Measurements from ENCODE around the gene MYO6.
A peak's percentile ranks its signal among the peaks of the same experiment; 100 is the strongest.
"Not testable (repeated sequence)": the region's sequence is repeated elsewhere in the genome, so short reads cannot be mapped to it uniquely, and the experiment has no call there.

Gene MYO6

DNA sequence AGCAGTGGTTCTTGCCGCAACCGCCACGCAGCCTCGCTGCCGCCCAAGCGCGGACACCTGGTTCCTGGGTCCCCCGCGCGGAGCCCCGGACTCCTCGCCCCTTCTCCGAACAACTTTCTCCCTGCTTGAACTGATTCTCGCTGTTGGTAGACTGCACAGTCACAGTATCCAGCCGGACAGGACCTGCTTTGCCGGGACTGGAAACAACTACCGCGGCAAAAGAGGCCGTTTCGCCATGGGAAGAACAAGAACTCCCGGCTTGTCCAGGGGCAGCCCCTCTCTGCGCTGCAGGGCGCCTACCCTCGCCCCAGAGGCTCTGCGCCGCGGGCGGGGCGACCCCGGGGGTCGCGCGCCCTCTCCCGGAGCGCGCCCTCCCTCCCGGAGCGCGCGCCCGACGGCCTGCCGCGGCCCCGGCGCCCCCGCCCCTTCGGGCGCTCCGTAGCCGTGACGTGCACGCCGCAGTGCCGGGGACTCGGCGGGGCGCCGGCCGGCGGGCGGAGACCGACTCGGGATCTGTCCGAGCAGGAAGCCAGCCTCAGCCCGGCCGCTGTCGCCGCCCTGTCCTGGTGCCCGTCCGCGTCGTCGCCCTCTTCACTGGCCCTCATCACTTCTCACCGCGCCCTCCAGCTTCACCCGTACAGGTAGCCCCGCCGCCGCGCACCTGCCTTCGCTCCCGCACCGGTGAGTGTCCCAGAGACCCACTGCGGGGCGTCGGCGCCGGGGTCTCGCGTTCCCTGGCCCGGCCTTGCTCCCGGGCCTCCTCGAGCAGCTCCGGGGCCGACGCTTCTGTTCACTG lies at the start of gene MYO6:
Gene MYO6, plus strand, starts transcription at position 497 of the 796 bp plus-strand sequence. CDS start 68,309 bp downstream, outside the sequence.
- H3K9ac ChIP-seq (ENCODE audit: low read depth, low read length): peak within 1 kb of the TSS; percentile 93
- H3K9me3 ChIP-seq (ENCODE audit: control insufficient read depth, insufficient read depth, low read length): no peaks in the 10 kb centered on the region
- H3K36me3 ChIP-seq (ENCODE audit: control insufficient read depth, insufficient read depth, low read length): no peaks in the 10 kb centered on the region
- no peaks in the 10 kb centered on the region for H3K27me3 ChIP-seq (ENCODE audit: control insufficient read depth, insufficient read depth, low read length)
- 0 out of 2 replicates have a peak, but pooled peaks cover 3% of the 10 kb centered on the region for H3K4me1 ChIP-seq (ENCODE audit: control insufficient read depth, insufficient read depth, low read length)
- peak within 1 kb of the TSS; percentile 86 for H3K4me3 ChIP-seq (ENCODE audit: low read depth, low read length)
- peak within 1 kb of the TSS; percentile 92 for H3K27ac ChIP-seq (ENCODE audit: low read depth, low read length)

GRCh38 chr6:75708334-75708733 lies 40.7 kb upstream of the MYO6 start:
- not testable (repeated sequence) for H3K4me1 ChIP-seq (ENCODE audit: control insufficient read depth, insufficient read depth, low read length); H3K27me3 ChIP-seq (ENCODE audit: control insufficient read depth, insufficient read depth, low read length); H3K4me3 ChIP-seq (ENCODE audit: low read depth, low read length); H3K9ac ChIP-seq (ENCODE audit: low read depth, low read length); H3K9me3 ChIP-seq (ENCODE audit: control insufficient read depth, insufficient read depth, low read length); H3K27ac ChIP-seq (ENCODE audit: low read depth, low read length)
- peaks cover 74% of the 10 kb centered on the region for H3K36me3 ChIP-seq (ENCODE audit: control insufficient read depth, insufficient read depth, low read length)

GRCh38 chr6:75711173-75711572 lies 37.9 kb upstream of the MYO6 start:
- Histone ChIP-seq H3K36me3 (ENCODE audit: control insufficient read depth, insufficient read depth, low read length) (peaks cover 90% of the 10 kb centered on the region), H3K4me1 (ENCODE audit: control insufficient read depth, insufficient read depth, low read length) (no peaks in the 10 kb centered on the region), H3K4me3 (ENCODE audit: low read depth, low read length) (no peak overlapping the region), H3K9me3 (ENCODE audit: control insufficient read depth, insufficient read depth, low read length) (no peaks in the 10 kb centered on the region), H3K9ac (ENCODE audit: low read depth, low read length) (no peak overlapping the region), H3K27me3 (ENCODE audit: control insufficient read depth, insufficient read depth, low read length) (no peaks in the 10 kb centered on the region), H3K27ac (ENCODE audit: low read depth, low read length) (no peak overlapping the region)

- Histone ChIP-seq H3K9ac (ENCODE audit: low read depth, low read length) (no peak overlapping the region), H3K4me3 (ENCODE audit: low read depth, low read length) (no peak overlapping the region), H3K4me1 (ENCODE audit: control insufficient read depth, insufficient read depth, low read length) (no peaks in the 10 kb centered on the region), H3K27ac (ENCODE audit: low read depth, low read length) (peak overlapping the region; percentile 14), H3K9me3 (ENCODE audit: control insufficient read depth, insufficient read depth, low read length) (no peaks in the 10 kb centered on the region), H3K27me3 (ENCODE audit: control insufficient read depth, insufficient read depth, low read length) (no peaks in the 10 kb centered on the region), H3K36me3 (ENCODE audit: control insufficient read depth, insufficient read depth, low read length) (peaks cover 28% of the 10 kb centered on the region)
Measured at GRCh38 chr6:75719133-75719532, 29.9 kb upstream of the MYO6 start.

GRCh38 chr6:75723382-75723781 lies 25.7 kb upstream of the MYO6 start:
- Histone ChIP-seq H3K36me3 (ENCODE audit: control insufficient read depth, insufficient read depth, low read length) (no peaks in the 10 kb centered on the region), H3K27ac (ENCODE audit: low read depth, low read length) (no peak overlapping the region), H3K9ac (ENCODE audit: low read depth, low read length) (no peak overlapping the region), H3K9me3 (ENCODE audit: control insufficient read depth, insufficient read depth, low read length) (no peaks in the 10 kb centered on the region), H3K4me1 (ENCODE audit: control insufficient read depth, insufficient read depth, low read length) (no peaks in the 10 kb centered on the region), H3K4me3 (ENCODE audit: low read depth, low read length) (no peak overlapping the region), H3K27me3 (ENCODE audit: control insufficient read depth, insufficient read depth, low read length) (no peaks in the 10 kb centered on the region)

- Histone ChIP-seq H3K9ac (ENCODE audit: low read depth, low read length) (no peak overlapping the region), H3K4me1 (ENCODE audit: control insufficient read depth, insufficient read depth, low read length) (no peaks in the 10 kb centered on the region), H3K4me3 (ENCODE audit: low read depth, low read length) (no peak overlapping the region), H3K9me3 (ENCODE audit: control insufficient read depth, insufficient read depth, low read length) (no peaks in the 10 kb centered on the region), H3K36me3 (ENCODE audit: control insufficient read depth, insufficient read depth, low read length) (no peaks in the 10 kb centered on the region), H3K27me3 (ENCODE audit: control insufficient read depth, insufficient read depth, low read length) (no peaks in the 10 kb centered on the region), H3K27ac (ENCODE audit: low read depth, low read length) (no peak overlapping the region)
Measured at GRCh38 chr6:75727206-75727605, 21.8 kb upstream of the MYO6 start.

DNA sequence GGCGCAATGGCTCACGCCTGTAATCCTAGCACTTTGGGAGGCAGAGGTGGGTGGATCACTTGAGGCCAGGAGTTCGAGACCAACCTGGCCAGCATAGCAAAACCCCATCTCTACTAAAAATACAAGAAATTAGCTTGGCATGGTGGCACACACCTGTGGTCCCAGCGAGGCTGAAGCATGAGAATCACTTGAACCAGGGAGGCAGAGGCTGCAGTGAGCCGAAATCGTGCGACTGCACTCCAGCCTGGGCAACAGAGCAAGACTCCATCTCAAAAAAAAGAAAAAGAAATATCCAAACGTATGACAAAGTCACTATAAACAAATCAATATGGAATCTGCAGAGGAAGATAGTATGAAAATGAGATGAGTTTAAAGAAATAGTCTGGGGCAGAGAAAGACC lies 18.0 kb upstream of the MYO6 start:
- not testable (repeated sequence) for H3K9ac ChIP-seq (ENCODE audit: low read depth, low read length); H3K36me3 ChIP-seq (ENCODE audit: control insufficient read depth, insufficient read depth, low read length); H3K27me3 ChIP-seq (ENCODE audit: control insufficient read depth, insufficient read depth, low read length); H3K4me1 ChIP-seq (ENCODE audit: control insufficient read depth, insufficient read depth, low read length); H3K4me3 ChIP-seq (ENCODE audit: low read depth, low read length); H3K9me3 ChIP-seq (ENCODE audit: control insufficient read depth, insufficient read depth, low read length); H3K27ac ChIP-seq (ENCODE audit: low read depth, low read length)

DNA sequence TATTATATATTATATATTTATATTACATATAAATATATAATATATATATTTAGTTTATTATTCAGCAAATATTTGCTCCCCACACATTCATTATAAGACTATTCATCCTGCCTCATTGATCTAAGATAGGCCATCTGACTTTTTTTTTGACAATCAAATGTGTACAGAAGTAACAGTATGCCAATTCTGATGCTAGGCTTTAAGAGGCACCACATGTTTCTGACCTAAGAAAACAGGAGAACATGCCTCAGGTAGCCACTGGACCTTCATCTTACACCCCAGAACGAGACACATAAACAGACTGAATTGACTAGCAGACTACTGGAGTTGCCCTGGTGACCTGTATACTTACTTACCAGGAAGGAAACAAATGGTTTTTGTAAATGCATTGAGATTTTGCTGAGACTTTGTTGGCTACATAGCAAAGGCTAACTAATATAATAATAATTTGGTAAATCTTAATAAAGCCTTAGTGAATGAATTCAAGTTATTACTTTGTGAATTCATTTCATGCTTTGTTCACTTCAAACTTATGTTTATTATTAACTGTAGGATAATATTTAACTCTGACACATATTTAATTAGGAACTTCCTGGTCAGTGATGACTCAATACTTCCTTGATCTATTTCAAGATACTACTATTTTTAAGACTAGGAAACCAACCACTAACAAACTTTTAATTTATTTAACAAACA lies 13.4 kb upstream of the MYO6 start:
- Histone ChIP-seq H3K9me3 (ENCODE audit: control insufficient read depth, insufficient read depth, low read length) (no peaks in the 10 kb centered on the region), H3K4me3 (ENCODE audit: low read depth, low read length) (no peak overlapping the region), H3K36me3 (ENCODE audit: control insufficient read depth, insufficient read depth, low read length) (no peaks in the 10 kb centered on the region), H3K9ac (ENCODE audit: low read depth, low read length) (no peak overlapping the region), H3K4me1 (ENCODE audit: control insufficient read depth, insufficient read depth, low read length) (no peaks in the 10 kb centered on the region), H3K27ac (ENCODE audit: low read depth, low read length) (no peak overlapping the region), H3K27me3 (ENCODE audit: control insufficient read depth, insufficient read depth, low read length) (no peaks in the 10 kb centered on the region)

GRCh38 chr6:75743971-75744370 lies 5.1 kb upstream of the MYO6 start:
- Histone ChIP-seq H3K27me3 (ENCODE audit: control insufficient read depth, insufficient read depth, low read length) (no peaks in the 10 kb centered on the region), H3K9ac (ENCODE audit: low read depth, low read length) (no peak overlapping the region), H3K4me1 (ENCODE audit: control insufficient read depth, insufficient read depth, low read length) (no peaks in the 10 kb centered on the region), H3K36me3 (ENCODE audit: control insufficient read depth, insufficient read depth, low read length) (no peaks in the 10 kb centered on the region), H3K27ac (ENCODE audit: low read depth, low read length) (no peak overlapping the region), H3K9me3 (ENCODE audit: control insufficient read depth, insufficient read depth, low read length) (no peaks in the 10 kb centered on the region), H3K4me3 (ENCODE audit: low read depth, low read length) (no peak overlapping the region)

GRCh38 chr6:75745404-75745803 lies 3.6 kb upstream of the MYO6 start:
- 0 out of 2 replicates have a peak, but pooled peaks cover 2% of the 10 kb centered on the region for H3K4me1 ChIP-seq (ENCODE audit: control insufficient read depth, insufficient read depth, low read length)
- no peaks in the 10 kb centered on the region for H3K36me3 ChIP-seq (ENCODE audit: control insufficient read depth, insufficient read depth, low read length)
- no peaks in the 10 kb centered on the region for H3K9me3 ChIP-seq (ENCODE audit: control insufficient read depth, insufficient read depth, low read length)
- no peaks in the 10 kb centered on the region for H3K27me3 ChIP-seq (ENCODE audit: control insufficient read depth, insufficient read depth, low read length)
- no peak overlapping the region for H3K4me3 ChIP-seq (ENCODE audit: low read depth, low read length)
- no peak overlapping the region for H3K9ac ChIP-seq (ENCODE audit: low read depth, low read length)
- no peak overlapping the region for H3K27ac ChIP-seq (ENCODE audit: low read depth, low read length)

DNA sequence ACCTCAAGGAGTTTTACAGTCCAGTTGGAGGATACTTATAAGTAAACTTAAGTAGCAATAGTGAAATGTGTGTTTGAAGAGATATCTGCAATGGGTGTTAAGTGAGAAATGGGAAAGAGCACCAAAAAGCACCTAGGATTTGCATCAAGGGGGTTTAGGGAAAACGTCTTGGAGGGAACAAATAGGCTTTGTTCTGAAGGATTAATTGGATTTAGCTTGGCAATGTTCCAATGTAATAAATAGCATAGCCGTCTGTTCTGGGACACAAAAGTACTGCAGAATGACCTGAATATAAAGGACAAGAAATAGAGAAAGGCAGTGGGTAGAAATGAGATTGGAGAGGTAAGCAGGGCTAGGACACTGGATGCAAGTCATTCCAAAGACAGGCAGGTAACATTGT lies 2.8 kb upstream of the MYO6 start:
- H3K4me1 ChIP-seq (ENCODE audit: control insufficient read depth, insufficient read depth, low read length): 0 out of 2 replicates have a peak, but pooled peaks cover 3% of the 10 kb centered on the region
- H3K27ac ChIP-seq (ENCODE audit: low read depth, low read length): no peak overlapping the region
- H3K9ac ChIP-seq (ENCODE audit: low read depth, low read length): no peak overlapping the region
- H3K9me3 ChIP-seq (ENCODE audit: control insufficient read depth, insufficient read depth, low read length): no peaks in the 10 kb centered on the region
- H3K4me3 ChIP-seq (ENCODE audit: low read depth, low read length): no peak overlapping the region
- H3K36me3 ChIP-seq (ENCODE audit: control insufficient read depth, insufficient read depth, low read length): no peaks in the 10 kb centered on the region
- H3K27me3 ChIP-seq (ENCODE audit: control insufficient read depth, insufficient read depth, low read length): no peaks in the 10 kb centered on the region
